Fibroblast of upper back skin (primary cell): ENCODE measurements around the gene MRTFA.

ENCODE experiments used
- DNase-seq: peaks from one replicate; pipeline ENCODE4 v3.0.0-alpha.2; 2013

The MRTFA gene

GRCh38 chr22:40484906-40485669, 151.4 kb downstream of the MRTFA start:
- peak; percentile 73 for DNase-seq

GRCh38 chr22:40482886-40483285, 153.6 kb downstream of the MRTFA start:
- DNase-seq: no peak

- DNase-seq: no peak
Measured at GRCh38 chr22:40482391-40482790, 154.1 kb downstream of the MRTFA start.

GRCh38 chr22:40480996-40481395, 155.5 kb downstream of the MRTFA start:
- no peak for DNase-seq

GRCh38 chr22:40479887-40480538, 156.5 kb downstream of the MRTFA start:
- no peak for DNase-seq

- DNase-seq: no peak
Measured at GRCh38 chr22:40479126-40479800, 157.3 kb downstream of the MRTFA start.

GRCh38 chr22:40478338-40479125, 158.0 kb downstream of the MRTFA start:
- DNase-seq: no peak

- peak; percentile 8 for DNase-seq
Measured at GRCh38 chr22:40477683-40478337, 158.7 kb downstream of the MRTFA start.

- no peak for DNase-seq
Measured at GRCh38 chr22:40476341-40476740, 160.2 kb downstream of the MRTFA start.

GRCh38 chr22:40473703-40474102, 162.8 kb downstream of the MRTFA start:
- DNase-seq: no peak

- DNase-seq: no peak
Measured at GRCh38 chr22:40472579-40472978, 163.9 kb downstream of the MRTFA start.

GRCh38 chr22:40472051-40472450, 164.5 kb downstream of the MRTFA start:
- DNase-seq: no peak

- DNase-seq: no peak
Measured at GRCh38 chr22:40469181-40469580, 167.3 kb downstream of the MRTFA start.

GRCh38 chr22:40468616-40469015, 167.9 kb downstream of the MRTFA start:
- no peak for DNase-seq

GRCh38 chr22:40466976-40467375, 169.5 kb downstream of the MRTFA start:
- DNase-seq: no peak

GRCh38 chr22:40463683-40464082, 172.8 kb downstream of the MRTFA start:
- no peak for DNase-seq

- DNase-seq: no peak
Measured at GRCh38 chr22:40463017-40463631, 173.4 kb downstream of the MRTFA start.

- no peak for DNase-seq
Measured at GRCh38 chr22:40462195-40462984, 174.1 kb downstream of the MRTFA start.

GRCh38 chr22:40453671-40454070, 182.8 kb downstream of the MRTFA start:
- DNase-seq: no peak

GRCh38 chr22:40452730-40453487, 183.6 kb downstream of the MRTFA start:
- DNase-seq: no peak
